Astrocyte of the spinal cord (primary cell): ENCODE results near the gene GDPD5.

Experiments
- DNase-seq: peaks from one replicate; pipeline ENCODE4 v3.0.0; 2011; ENCODE audit warnings: low read depth, low spot score
- H3K4me3 ChIP-seq: 2 replicates; pipeline ENCODE4 v1.5.1; 2011; ENCODE audit warnings: low read depth, mild to moderate bottlenecking, low read length, moderate library complexity
- in situ Hi-C: cut with HindIII; loops from 2 replicates; pipeline ENCODE4 v1.10.0; 2017; ENCODE audit warnings: low sequenced_read_pairs
- TF ChIP-seq, protein P1 (sequence below): IDR thresholded peaks from 2 replicates; pipeline ENCODE4 v1.5.1; 2012; ENCODE audit warnings: low read depth, mild to moderate bottlenecking, low read length, inconsistent platforms

Gene GDPD5

GRCh38 chr11:75474240-75474639 is 51.5 kb downstream of the GDPD5 start:
- no peak for DNase-seq
- TF ChIP-seq, protein P1, sequence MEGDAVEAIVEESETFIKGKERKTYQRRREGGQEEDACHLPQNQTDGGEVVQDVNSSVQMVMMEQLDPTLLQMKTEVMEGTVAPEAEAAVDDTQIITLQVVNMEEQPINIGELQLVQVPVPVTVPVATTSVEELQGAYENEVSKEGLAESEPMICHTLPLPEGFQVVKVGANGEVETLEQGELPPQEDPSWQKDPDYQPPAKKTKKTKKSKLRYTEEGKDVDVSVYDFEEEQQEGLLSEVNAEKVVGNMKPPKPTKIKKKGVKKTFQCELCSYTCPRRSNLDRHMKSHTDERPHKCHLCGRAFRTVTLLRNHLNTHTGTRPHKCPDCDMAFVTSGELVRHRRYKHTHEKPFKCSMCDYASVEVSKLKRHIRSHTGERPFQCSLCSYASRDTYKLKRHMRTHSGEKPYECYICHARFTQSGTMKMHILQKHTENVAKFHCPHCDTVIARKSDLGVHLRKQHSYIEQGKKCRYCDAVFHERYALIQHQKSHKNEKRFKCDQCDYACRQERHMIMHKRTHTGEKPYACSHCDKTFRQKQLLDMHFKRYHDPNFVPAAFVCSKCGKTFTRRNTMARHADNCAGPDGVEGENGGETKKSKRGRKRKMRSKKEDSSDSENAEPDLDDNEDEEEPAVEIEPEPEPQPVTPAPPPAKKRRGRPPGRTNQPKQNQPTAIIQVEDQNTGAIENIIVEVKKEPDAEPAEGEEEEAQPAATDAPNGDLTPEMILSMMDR = no peak
- no peak overlapping the region for H3K4me3 ChIP-seq
- in situ Hi-C loops = no loop called here

GRCh38 chr11:75473684-75474083 is 52.1 kb downstream of the GDPD5 start:
- DNase-seq = no peak
- H3K4me3 ChIP-seq = no peak overlapping the region
- TF ChIP-seq, protein P1 = no peak
- in situ Hi-C loops = no loop called here

DNA sequence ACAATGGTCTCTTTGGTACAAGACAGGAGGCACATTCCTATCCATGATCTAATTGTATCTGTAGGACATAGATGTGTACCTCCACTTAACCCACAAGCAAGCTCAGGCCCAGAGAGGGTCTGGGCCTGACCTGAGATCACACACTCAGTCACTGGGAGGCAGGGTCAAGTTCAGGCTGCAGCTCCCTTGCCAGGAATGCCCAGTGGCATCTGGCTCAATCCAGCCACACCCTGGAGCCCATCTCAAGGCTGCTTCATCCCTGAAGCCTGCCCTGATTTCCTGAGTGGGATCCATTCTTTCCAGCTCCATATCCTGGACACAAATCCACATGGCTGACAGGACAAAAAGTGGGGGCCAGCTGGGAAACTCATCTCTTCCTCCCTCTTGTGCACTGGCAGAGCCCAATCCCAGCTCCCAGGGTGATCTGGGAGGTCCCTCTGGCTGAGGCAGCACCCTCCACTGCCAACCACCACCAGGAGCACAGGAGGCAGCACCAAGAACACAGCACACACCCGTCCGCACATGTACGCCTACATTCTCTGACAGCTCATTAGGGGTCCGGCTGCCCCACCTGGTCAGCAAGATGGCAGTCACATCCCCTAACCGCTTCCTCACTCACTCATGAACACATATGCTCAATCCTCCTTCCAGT is 53.5 kb downstream of the GDPD5 start:
- in situ Hi-C loops = no loop called here
- H3K4me3 ChIP-seq = no peak overlapping the region
- DNase-seq = no peak
- TF ChIP-seq, protein P1 = no peak

DNA sequence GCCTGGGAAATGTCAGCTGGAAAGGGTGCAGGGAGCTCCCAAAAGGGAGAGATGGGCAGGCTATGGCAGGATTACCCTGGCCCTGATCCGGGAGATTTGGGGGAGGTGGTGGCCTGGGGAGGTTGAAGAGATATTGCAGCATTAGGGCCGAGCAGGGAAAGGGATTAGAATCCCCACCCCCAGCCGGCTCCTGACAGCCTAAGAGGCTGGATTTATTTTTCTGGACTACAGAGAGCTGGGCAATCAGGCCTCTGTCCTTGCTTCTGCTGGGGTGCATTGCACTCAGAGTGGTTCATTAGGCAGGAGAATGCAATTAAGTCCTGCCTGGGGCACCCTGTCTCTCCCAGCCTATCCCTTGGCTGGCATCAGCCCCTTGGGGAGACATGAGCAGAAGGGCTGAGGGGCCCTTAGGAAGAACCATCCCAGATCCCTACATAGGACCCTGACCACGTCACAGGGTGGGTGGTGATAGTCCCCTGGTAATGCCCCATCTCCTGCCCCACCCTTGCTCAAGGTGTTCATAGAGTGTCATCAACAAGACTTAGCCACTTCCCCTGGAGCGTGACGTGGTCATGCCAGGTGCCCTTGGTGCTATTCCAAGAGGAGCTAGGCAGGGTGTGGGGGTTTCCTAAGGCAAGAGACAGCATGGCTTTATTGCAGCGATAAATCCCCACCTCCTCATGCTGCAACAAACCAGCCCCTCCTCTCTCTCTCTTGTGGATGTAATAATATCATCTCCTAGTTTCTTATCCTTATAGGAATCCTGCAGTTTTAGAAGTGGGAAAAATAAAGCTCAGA is 54.4 kb downstream of the GDPD5 start:
- DNase-seq = no peak
- in situ Hi-C loops = no loop called here
- TF ChIP-seq, protein P1 = no peak
- no peak overlapping the region for H3K4me3 ChIP-seq

DNA sequence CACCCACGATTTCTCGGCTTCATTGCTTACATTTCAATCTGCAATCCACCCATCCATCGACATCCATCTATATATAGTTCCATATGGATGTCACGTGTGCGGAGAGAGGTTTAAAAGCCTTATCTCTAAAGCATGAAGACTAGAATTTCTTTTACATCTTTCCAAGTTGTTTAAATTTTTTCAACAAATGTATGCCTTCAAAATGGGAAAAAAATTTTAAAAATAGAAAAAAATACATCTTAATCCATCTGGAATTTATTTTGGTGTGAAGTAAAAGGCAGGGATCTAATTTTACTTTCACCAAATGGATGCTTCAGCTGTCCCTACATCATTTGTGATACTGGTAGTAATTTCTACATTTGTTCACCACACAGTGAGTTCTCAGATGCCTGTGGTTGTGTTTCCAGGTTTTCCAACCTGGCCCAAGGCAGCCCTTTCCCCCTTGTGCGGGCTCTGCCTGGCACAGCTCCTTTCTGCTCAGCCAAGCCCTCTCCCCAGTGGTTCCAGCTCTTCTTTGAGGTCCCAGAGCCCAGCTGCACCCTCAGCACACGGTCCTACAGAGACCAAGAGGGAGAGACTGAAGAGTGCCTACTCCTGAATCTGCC is 55.2 kb downstream of the GDPD5 start:
- no peak overlapping the region for H3K4me3 ChIP-seq
- TF ChIP-seq, protein P1 = no peak
- in situ Hi-C loops = no loop called here
- DNase-seq = no peak

DNA sequence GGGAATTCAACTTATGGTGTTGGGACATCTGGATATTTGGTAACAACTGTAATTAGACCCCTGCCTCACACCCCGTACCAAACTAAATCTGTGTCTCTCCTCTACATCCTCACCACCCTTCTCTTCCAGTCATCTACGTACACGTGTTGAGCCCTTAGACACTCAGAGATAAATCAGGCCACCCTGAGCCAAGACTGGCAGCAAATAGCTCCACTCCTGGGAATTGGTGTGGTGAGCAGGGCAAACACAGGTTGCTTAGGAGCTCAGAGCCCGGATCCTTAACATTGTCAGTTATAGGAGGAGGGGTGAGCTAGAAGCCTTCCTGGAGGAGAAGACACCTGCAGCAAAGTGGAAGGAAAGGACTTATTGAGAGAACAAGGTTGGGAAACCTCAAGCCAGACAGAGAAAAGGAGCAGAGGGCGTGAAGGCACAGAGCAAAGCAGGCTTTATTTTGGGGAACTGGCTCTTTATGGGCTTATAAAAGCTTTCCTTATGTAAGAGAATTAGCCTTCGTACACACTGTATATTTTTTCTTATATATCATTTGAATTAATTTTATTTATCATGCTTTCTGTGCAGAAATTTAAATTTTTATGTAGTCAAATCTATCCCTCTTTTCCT is 55.8 kb downstream of the GDPD5 start:
- H3K4me3 ChIP-seq = no peak overlapping the region
- TF ChIP-seq, protein P1 = no peak
- no peak for DNase-seq
- in situ Hi-C loops = no loop called here
